SU-DHL-6 (cell line): Measurements from ENCODE around the gene WDR18.

Source experiments
- EZH2phosphoT487 ChIP-seq: fragments of 200-600 bp; sonication (generic), shearing (Covaris generic); conservative IDR thresholded peaks from 2 replicates; pipeline ENCODE4 v1.6.1; 2018; ENCODE audit warnings: mild to moderate bottlenecking, antibody characterized with exemption, low read length, moderate library complexity, mixed read lengths
- TF ChIP-seq, protein P1 (sequence below): fragments of 200-600 bp; sonication (generic); IDR thresholded peaks from one replicate; pipeline ENCODE4 v1.5.1; 2017; ENCODE audit warnings: antibody characterized with exemption, mild to moderate bottlenecking, low read length, moderate library complexity; ENCODE audit not compliant: insufficient read depth, poor library complexity, severe bottlenecking

DNA sequence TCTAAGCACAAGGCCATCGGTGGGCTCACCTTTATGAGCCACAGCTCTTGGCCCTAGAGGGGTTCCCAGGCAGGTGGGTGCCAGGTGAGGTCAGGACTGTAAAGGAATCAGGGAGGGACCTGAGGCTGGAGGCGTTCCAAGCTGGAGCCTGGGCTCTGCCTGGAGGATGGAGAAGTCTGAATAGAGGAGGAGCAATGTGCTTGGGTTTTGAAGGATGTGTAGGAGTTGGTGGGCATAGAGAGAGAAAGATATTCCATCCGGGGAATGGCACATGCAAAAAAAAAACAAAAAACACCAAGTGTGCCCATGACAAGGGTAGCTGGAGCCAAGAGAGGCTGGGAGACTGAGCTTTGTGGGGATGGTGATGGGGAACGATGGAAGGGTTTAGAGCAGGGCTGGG, 18.5 kb downstream of the WDR18 start:
- TF ChIP-seq, protein P1, sequence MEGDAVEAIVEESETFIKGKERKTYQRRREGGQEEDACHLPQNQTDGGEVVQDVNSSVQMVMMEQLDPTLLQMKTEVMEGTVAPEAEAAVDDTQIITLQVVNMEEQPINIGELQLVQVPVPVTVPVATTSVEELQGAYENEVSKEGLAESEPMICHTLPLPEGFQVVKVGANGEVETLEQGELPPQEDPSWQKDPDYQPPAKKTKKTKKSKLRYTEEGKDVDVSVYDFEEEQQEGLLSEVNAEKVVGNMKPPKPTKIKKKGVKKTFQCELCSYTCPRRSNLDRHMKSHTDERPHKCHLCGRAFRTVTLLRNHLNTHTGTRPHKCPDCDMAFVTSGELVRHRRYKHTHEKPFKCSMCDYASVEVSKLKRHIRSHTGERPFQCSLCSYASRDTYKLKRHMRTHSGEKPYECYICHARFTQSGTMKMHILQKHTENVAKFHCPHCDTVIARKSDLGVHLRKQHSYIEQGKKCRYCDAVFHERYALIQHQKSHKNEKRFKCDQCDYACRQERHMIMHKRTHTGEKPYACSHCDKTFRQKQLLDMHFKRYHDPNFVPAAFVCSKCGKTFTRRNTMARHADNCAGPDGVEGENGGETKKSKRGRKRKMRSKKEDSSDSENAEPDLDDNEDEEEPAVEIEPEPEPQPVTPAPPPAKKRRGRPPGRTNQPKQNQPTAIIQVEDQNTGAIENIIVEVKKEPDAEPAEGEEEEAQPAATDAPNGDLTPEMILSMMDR = no peak
- TF ChIP-seq EZH2phosphoT487 = no peak
